ENCODE results near the gene SLC24A3.

Gene SLC24A3

GRCh38 chr20:19473216-19473921 lies 260.9 kb downstream of the SLC24A3 start:
- no peak for DNase-seq

DNA sequence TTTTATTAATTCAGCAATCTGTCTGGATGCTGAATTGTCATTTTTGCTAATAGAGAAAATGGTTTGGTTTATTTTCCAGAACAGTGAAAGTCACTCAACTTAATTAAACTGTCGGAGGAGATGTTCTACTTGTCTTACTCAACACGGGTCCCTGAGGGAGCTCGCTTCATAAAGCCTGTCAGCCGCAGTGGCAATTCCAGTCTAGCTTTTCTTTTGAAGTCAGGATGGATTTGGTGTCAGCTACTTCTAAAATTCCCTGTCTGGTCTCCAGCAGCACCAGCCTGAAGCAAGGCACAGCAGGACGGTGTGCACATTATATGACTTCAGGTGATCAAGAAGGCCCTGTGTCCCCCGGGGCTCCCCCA lies 261.5 kb downstream of the SLC24A3 start:
- DNase-seq = no peak

DNA sequence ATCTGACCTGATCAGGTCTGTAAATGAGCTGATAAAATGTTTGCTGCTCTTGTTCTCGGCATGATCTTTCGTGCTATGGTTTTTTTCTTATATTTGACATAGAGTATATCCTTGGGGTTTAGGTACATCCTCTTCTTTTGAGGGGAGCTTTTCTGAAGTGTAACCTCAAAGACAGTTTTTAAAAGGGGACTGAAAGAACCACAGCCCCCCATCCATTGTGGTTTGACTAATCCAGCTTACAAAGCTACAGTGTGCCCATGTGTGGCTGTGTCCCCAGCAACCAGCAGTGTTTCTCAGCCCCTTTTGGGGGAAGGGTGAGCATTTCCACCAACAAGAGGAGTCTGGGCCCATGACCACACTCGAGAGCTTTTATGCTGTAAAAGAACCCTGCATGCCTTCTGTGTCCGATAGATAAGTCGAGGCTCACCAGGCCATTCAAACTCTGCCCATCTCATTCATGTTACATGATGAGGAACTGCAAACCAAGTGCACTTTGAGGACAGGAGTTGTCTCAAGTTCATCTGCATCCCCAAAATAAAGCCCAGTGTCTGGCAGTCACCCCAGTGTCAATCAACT lies 266.0 kb downstream of the SLC24A3 start:
- DNase-seq = no peak

GRCh38 chr20:19482726-19483125 lies 270.3 kb downstream of the SLC24A3 start:
- DNase-seq = no peak

- DNase-seq = no peak
Measured at GRCh38 chr20:19483309-19483708, 270.9 kb downstream of the SLC24A3 start.

- no peak for DNase-seq
Measured at GRCh38 chr20:19486446-19486845, 274.0 kb downstream of the SLC24A3 start.

DNA sequence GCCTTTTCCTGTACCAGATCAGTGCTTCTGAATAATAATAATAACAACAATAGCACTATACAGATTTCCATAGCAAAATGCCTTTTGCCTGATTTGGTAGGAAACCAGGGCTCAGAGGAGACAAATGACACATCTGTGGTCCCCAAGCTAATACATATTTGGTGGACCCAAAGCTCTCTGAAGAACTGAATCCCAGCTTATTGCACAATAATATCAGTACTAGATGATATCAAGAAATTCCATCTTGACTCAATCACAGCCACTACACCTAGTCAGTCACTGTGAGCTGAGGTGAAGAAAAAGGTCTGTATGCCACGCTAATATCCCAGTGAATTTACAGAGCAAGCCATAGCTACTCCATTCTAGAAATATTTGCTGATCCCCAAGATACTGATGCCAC lies 275.0 kb downstream of the SLC24A3 start:
- no peak for DNase-seq

- DNase-seq = no peak
Measured at GRCh38 chr20:19491241-19491640, 278.8 kb downstream of the SLC24A3 start.

- no peak for DNase-seq
Measured at GRCh38 chr20:19492116-19492515, 279.7 kb downstream of the SLC24A3 start.

- DNase-seq = no peak
Measured at GRCh38 chr20:19492687-19493336, 280.4 kb downstream of the SLC24A3 start.

DNA sequence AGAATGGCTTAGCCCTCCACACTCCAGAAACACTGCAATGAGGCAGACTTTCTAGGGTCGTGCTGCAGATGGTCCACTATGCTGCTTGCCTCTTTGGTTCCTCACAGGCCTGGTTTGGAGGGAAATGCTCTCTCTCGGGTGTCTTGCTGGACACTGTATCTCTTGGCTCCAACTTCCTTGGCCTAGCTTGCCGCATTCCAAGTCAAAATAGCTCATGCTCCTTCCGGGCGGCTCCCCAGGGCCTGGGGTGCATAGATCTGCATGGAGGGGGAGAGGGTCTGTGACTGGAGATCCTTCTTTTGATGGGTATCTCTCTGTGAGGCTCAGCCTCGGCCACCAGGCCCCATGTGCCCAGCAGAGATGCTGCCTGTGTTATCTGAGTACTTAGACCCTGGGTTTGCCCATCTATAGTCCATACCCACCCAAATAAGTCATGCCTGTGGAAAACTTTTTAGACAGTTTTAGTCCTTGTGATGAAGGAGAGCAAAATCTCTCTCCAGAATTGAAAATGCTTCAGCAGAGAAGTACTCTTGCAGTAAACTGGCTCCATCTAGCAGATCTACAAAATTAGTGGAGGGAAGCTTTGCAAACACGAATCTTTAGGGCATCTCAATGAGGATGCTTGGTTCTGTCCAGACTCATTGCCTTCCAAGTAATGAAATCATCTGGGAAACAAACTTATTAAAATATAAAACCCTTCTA lies 281.5 kb downstream of the SLC24A3 start:
- no peak for DNase-seq

- no peak for DNase-seq
Measured at GRCh38 chr20:19495905-19496703, 283.7 kb downstream of the SLC24A3 start.

DNA sequence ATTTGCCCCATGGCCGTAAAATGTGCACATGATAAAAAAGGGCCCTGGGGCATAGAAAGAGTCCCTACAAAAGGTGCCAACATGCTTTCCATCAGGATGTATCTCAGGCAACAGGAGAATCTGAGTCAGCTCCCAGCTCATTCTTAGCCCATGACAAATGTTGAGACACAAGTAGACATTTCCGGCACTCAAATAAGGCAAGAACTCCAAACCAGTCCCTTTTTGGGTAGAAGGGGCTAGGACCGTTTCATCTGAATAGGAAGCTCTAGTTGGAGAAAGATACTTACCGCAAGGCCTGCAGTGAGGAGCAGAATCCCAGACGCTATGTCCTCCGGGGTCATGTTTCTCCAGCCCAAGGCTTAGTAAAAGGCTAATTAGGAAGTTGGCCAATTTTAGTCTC lies 284.6 kb downstream of the SLC24A3 start:
- no peak for DNase-seq

DNA sequence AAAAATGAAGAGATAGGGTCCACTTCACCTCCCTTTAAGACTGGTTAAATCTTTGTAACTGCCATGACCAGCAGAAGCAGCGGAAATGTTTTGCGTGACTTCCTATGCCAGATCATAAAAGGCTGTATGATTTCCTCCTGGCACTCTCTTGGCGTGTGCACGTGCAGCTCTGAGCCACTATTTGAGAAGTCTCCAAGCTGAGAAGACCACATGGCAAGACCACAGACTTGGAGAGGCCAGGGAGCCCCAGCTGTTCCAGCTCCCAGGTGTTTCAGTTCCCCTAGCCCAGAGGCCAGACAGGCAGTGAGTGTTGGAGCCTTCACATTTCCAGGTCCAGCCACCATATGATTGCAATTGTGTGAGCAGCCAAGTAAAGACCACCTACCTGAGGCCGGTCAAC lies 286.3 kb downstream of the SLC24A3 start:
- no peak for DNase-seq

DNA sequence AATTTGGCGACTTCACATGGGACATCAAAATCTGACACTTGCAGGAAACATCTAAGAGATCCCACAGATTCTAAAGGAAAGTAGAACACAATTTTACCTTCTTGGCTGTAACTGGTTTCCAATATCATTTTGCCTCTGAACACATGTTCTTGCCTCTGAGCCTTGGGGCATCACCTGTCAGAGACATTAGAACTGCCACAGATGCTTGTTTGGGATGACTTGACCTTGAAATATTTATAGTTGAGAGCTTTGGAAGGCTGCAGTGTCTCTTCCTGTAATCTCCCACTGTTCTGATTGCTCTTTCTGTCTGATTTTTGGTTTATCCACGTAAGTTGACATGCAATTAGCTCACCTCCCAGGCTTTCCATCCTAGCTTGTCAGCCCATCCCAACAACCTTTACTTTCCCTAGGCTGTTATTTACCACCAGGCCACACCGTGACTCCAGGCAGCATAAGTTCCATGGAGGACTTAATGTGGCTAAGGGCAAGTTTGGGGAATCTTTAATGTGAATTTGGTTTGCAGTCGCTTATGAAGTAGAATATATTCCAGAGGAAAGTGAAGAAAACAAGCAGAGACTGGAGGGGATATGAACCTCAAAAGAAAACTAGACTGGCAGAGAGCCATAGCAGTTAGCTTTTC lies 289.2 kb downstream of the SLC24A3 start:
- DNase-seq = no peak

DNA sequence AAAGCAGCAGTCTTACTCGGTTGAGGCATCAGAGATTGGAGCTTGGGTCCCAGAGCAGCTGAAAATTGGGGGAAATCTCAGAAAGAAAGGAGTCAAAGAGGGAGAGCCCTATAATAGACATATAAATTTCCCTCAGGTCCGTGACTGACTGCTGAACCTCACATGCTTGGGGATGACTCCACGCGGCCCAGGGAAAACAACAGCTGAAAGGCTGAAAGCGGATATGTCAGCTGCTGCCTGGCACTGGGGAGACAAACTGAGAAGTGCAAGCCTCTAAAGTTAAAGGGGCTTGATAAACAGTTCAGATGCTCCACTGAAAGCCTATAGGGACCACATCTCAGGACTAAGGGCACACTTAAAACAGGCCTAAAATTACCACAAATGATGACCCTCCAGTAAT lies 289.7 kb downstream of the SLC24A3 start:
- DNase-seq = no peak

DNA sequence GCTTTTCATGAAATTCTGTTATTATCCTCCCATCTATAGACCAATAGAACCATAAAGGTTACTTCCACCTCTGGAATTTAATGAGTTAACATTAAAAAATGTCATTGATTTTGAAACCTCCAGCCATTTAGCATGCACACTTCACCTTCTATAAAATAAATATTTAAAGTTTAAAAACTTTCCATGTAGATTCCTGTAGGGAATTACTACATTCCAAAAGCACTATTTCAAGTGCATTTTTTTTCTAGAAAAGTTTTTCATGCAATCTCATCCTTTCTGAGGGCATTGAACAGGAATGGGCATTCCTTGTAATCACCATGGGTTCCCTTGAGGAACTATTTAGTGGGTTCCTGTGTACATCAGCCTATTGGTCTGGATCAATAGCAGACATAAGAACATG lies 291.8 kb downstream of the SLC24A3 start:
- DNase-seq = no peak

GRCh38 chr20:19506021-19506420 lies 293.6 kb downstream of the SLC24A3 start:
- DNase-seq = no peak

GRCh38 chr20:19508449-19508848 lies 296.0 kb downstream of the SLC24A3 start:
- DNase-seq = no peak

- no peak for DNase-seq
Measured at GRCh38 chr20:19510611-19511010, 298.2 kb downstream of the SLC24A3 start.

GRCh38 chr20:19511931-19512330 lies 299.5 kb downstream of the SLC24A3 start:
- DNase-seq = no peak

- no peak for DNase-seq
Measured at GRCh38 chr20:19512886-19513677, 300.6 kb downstream of the SLC24A3 start.
